Middle frontal gyrus (tissue), 1 donor: ENCODE measurements around the gene GNB2.
"Not testable (repeated sequence)": the region's sequence is repeated elsewhere in the genome, so short reads cannot be mapped to it uniquely, and the experiment has no call there.

Experiments
- DNase-seq: peaks from one replicate; pipeline ENCODE4 v3.0.0-alpha.2; 2015; ENCODE audit warnings: low spot score; ENCODE audit errors: extremely low spot score

GNB2 gene

GRCh38 chr7:100662194-100662776 is 11.3 kb upstream of the GNB2 start:
- not testable (repeated sequence) for DNase-seq

GRCh38 chr7:100665168-100665726 is 8.3 kb upstream of the GNB2 start:
- DNase-seq: no peak

- DNase-seq: no peak
Measured at GRCh38 chr7:100667331-100668068, 6.0 kb upstream of the GNB2 start.

GRCh38 chr7:100668069-100668449 is 5.5 kb upstream of the GNB2 start:
- DNase-seq: no peak

GRCh38 chr7:100669106-100669505 is 4.4 kb upstream of the GNB2 start:
- DNase-seq: not testable (repeated sequence)

- no peak for DNase-seq
Measured at GRCh38 chr7:100670074-100670473, 3.5 kb upstream of the GNB2 start.

- DNase-seq: no peak
Measured at GRCh38 chr7:100671353-100672327, 1.9 kb upstream of the GNB2 start.

GRCh38 chr7:100673942-100674410 is 436 bp downstream of the GNB2 start:
- DNase-seq: no peak

- no peak for DNase-seq
Measured at GRCh38 chr7:100674411-100675104, 1.0 kb downstream of the GNB2 start.

GRCh38 chr7:100675105-100675451 is 1.5 kb downstream of the GNB2 start:
- no peak for DNase-seq

GRCh38 chr7:100675581-100676350 is 2.2 kb downstream of the GNB2 start:
- peak; percentile 55 for DNase-seq

GRCh38 chr7:100676501-100677306 is 3.2 kb downstream of the GNB2 start:
- DNase-seq: no peak

GRCh38 chr7:100677308-100678267 is 4.0 kb downstream of the GNB2 start:
- no peak for DNase-seq

- no peak for DNase-seq
Measured at GRCh38 chr7:100678291-100678984, 4.9 kb downstream of the GNB2 start.

- DNase-seq: no peak
Measured at GRCh38 chr7:100679129-100679926, 5.8 kb downstream of the GNB2 start.

GRCh38 chr7:100679927-100680575 is 6.5 kb downstream of the GNB2 start:
- DNase-seq: no peak
